HL-60 (cell line): ENCODE results near the gene FBXO24.

Experiments
- DNase-seq, 2 experiments: peaks; one replicate each; pipeline ENCODE4 v3.0.0-alpha.2; 2010 to 2020; ENCODE audit warnings: low read depth in 1 of 2, low spot score in 1 of 2
- H3K27ac ChIP-seq: fragments of 250-450 bp; sonication (Bioruptor Pico); replicated peaks from 2 replicates; pipeline ENCODE4 v1.5.1; 2020; ENCODE audit warnings: mild to moderate bottlenecking, moderate library complexity
- H3K27me3 ChIP-seq: fragments of 250-450 bp; sonication (Bioruptor Pico); 2 replicates; pipeline ENCODE4 v1.5.1; 2021; ENCODE audit warnings: mild to moderate bottlenecking, moderate library complexity; ENCODE audit not compliant: insufficient read depth, poor library complexity, severe bottlenecking
- H3K4me3 ChIP-seq: replicated peaks from 2 replicates; pipeline ENCODE4 v1.5.1; 2011; ENCODE audit warnings: mild to moderate bottlenecking, control low read depth, low read length; ENCODE audit not compliant: insufficient read depth
- GABPA ChIP-seq: IDR thresholded peaks from 2 replicates; pipeline ENCODE4 v1.6.1; 2012; ENCODE audit warnings: low read depth
- POLR2AphosphoS5 ChIP-seq: IDR thresholded peaks from 2 replicates; pipeline ENCODE4 v1.6.1; 2012; ENCODE audit warnings: low read depth
- SPI1 ChIP-seq: IDR thresholded peaks from 2 replicates; pipeline ENCODE4 v1.6.1; 2012; ENCODE audit warnings: low read depth, mild to moderate bottlenecking, borderline replicate concordance
- TF ChIP-seq, protein P1 (sequence below): IDR thresholded peaks from 2 replicates; pipeline ENCODE4 v1.6.1; 2012; ENCODE audit warnings: low read depth; ENCODE audit not compliant: insufficient replicate concordance
- TF ChIP-seq, protein P2 (sequence below): IDR thresholded peaks from one replicate; pipeline ENCODE4 v1.5.1; 2011; ENCODE audit warnings: low read length, control low read depth, inconsistent platforms; ENCODE audit not compliant: insufficient read depth

FBXO24 gene

DNA sequence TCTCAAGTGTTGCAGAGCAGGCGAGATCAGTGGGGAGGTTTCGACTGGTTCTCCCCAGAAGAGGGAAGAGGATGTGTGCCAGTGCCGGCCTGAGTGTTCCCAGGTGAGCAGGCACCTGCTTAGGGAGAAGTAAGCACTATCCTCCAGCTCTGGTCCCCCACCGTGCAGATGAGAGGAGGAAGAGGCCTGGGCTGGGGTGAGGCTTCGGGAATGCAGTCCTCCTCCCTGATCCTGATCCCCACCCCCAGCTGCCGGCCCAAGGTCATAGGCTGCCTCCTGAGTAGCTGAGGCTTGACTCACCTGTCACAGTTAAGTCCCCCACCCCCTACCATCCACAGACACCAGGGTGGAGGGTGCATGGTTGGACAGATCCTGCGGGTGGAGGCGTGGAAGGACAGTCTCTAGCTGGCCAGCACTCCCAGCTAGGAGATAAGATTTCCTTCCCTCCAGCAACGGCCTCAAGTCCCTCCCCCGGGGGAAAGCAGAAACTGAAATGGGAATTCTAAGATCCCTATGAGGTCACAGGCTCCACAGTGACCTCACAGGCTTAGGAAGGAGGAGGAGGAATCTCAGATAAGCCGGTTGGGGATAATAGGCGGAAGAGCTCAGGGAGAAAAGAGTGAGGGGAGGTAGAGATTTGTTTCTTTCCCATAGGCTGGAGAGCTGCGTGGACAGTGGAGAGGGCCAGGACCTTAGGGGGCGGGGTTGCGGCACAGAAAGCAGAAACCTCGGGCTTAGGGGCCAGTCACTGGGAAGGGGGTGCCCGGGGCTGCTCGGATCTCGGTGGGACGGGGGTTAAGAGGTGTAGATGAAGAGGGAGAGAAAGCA is 1.2 kb upstream of the FBXO24 start:
- H3K27me3 ChIP-seq = no peaks in the 10 kb centered on the region
- TF ChIP-seq, protein P1, sequence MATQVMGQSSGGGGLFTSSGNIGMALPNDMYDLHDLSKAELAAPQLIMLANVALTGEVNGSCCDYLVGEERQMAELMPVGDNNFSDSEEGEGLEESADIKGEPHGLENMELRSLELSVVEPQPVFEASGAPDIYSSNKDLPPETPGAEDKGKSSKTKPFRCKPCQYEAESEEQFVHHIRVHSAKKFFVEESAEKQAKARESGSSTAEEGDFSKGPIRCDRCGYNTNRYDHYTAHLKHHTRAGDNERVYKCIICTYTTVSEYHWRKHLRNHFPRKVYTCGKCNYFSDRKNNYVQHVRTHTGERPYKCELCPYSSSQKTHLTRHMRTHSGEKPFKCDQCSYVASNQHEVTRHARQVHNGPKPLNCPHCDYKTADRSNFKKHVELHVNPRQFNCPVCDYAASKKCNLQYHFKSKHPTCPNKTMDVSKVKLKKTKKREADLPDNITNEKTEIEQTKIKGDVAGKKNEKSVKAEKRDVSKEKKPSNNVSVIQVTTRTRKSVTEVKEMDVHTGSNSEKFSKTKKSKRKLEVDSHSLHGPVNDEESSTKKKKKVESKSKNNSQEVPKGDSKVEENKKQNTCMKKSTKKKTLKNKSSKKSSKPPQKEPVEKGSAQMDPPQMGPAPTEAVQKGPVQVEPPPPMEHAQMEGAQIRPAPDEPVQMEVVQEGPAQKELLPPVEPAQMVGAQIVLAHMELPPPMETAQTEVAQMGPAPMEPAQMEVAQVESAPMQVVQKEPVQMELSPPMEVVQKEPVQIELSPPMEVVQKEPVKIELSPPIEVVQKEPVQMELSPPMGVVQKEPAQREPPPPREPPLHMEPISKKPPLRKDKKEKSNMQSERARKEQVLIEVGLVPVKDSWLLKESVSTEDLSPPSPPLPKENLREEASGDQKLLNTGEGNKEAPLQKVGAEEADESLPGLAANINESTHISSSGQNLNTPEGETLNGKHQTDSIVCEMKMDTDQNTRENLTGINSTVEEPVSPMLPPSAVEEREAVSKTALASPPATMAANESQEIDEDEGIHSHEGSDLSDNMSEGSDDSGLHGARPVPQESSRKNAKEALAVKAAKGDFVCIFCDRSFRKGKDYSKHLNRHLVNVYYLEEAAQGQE = no peak
- TF ChIP-seq, protein P2, sequence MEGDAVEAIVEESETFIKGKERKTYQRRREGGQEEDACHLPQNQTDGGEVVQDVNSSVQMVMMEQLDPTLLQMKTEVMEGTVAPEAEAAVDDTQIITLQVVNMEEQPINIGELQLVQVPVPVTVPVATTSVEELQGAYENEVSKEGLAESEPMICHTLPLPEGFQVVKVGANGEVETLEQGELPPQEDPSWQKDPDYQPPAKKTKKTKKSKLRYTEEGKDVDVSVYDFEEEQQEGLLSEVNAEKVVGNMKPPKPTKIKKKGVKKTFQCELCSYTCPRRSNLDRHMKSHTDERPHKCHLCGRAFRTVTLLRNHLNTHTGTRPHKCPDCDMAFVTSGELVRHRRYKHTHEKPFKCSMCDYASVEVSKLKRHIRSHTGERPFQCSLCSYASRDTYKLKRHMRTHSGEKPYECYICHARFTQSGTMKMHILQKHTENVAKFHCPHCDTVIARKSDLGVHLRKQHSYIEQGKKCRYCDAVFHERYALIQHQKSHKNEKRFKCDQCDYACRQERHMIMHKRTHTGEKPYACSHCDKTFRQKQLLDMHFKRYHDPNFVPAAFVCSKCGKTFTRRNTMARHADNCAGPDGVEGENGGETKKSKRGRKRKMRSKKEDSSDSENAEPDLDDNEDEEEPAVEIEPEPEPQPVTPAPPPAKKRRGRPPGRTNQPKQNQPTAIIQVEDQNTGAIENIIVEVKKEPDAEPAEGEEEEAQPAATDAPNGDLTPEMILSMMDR = no peak
- TF ChIP-seq GABPA (no peak), POLR2AphosphoS5 (no peak), SPI1 (no peak)
- peak overlapping the region; percentile 94 for H3K27ac ChIP-seq
- no peak for DNase-seq
- H3K4me3 ChIP-seq = peak overlapping the region; percentile 94

DNA sequence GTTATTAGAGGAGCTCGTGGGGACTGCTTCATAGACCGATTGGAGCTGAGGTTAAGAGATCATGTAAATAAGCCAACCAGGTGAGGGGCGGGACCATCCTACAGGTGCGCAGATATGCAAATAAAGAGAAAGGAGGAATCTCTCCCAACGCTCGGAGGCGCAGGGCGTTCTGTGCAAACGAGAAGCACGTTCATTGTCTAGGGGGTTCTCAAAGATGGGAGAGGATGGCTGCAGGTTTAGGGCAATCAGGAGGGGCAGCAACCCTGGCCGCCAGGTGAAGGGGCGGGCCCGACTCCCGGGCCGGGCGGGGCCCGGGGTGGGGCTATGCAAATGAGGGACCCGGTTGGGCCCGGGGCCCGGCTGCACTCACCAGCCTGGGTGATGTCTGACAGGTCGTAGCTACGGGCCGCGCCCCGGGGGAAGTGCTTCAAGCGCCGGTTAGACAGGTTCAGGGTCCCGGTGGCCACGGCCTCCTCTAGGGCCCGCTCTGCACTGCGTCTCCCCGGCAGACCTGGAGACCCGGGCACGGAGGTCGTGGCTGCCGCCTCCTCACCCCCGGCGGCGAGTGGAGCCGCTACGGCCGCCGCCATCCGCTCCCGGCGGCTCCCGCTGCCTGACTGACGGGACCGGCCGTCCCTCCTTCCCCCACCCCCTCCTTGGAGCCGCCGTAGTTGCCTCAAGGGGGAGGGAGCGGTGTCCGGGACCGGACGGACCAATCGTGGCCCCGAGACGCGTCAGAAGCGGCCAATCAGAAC is 440 bp upstream of the FBXO24 start, which contains the start of gene LRCH4:
Gene LRCH4, minus strand, starts transcription at position 619 of the 755 bp plus-strand sequence. Its CDS starts 29 bp downstream, at position 590.
- peak within 1 kb of the TSS; percentile 94 for H3K27ac ChIP-seq
- peak within 1 kb of the TSS; percentile 94 for H3K4me3 ChIP-seq
- no peaks in the 10 kb centered on the region for H3K27me3 ChIP-seq
- peak in 1 of 2 experiments; percentile 31 for DNase-seq
- TF ChIP-seq SPI1 (no peak), POLR2AphosphoS5 (peak; percentile 96), GABPA (peak; percentile 32)
- TF ChIP-seq, protein P2 = no peak
- TF ChIP-seq, protein P1 = peak; percentile 56

DNA sequence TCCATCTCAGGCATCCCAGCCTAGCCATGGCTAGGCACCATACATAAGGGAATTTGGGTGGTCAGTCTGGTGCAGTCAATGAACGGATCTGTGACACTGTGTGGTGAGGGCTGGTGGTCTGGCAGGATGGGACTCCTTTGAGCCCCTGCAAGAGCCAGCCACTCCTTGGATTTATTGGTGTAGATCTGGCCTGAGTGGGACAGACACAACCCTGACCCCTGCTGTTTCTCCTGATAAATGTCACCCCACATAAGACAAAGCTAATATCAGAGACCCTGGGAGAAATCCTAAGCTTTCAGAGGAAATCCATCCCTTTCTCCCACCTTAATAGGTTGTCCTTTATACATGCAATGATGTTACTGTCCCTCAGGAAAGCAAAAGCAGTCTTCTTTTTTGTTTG is 2.3 kb downstream of the FBXO24 start:
- Histone ChIP-seq H3K4me3 (no peak overlapping the region), H3K27me3 (no peaks in the 10 kb centered on the region), H3K27ac (no peak overlapping the region)
- no peak for TF ChIP-seq SPI1
- TF ChIP-seq, protein P2 = peak; percentile 32
- peak in 1 of 2 experiments; percentile 33 for DNase-seq
